Lung (tissue), 12 donors: ENCODE results near the gene EIF4E3. TPM values are rescaled to one million over a fixed set of nuclear protein-coding genes. Genes with fewer than 3 reads are reported as not detected.

Source experiments
- ATAC-seq: fragments of 200-7000 bp; cut with Tn5 transposase; one replicate; pipeline ENCODE4 v1.9.1; 2020; ENCODE audit warnings: moderate number of reproducible peaks; ENCODE audit not compliant: insufficient read depth, low FRiP score
- DNase-seq, 3 donors: peaks; one replicate each; pipeline ENCODE4 v3.0.0-alpha.2; 2013 to 2017
- H3K27ac ChIP-seq, 2 donors: one replicate each; pipeline ENCODE4 v1.5.1; 2013; ENCODE audit warnings: mild to moderate bottlenecking in 2 of 2, moderate library complexity in 2 of 2, control low read depth in 1 of 2, inconsistent platforms in 1 of 2, low read depth in 1 of 2, low read length in 1 of 2
- H3K27me3 ChIP-seq, 3 donors: one replicate each; pipeline ENCODE4 v1.5.1; 2013; ENCODE audit warnings: low read length in 2 of 3; ENCODE audit not compliant: control insufficient read depth in 3 of 3, insufficient read depth in 3 of 3
- H3K36me3 ChIP-seq, 4 donors: one replicate each; pipeline ENCODE4 v1.5.1; 2013; ENCODE audit warnings: low read length in 4 of 4, mild to moderate bottlenecking in 1 of 4, moderate library complexity in 1 of 4; ENCODE audit not compliant: control insufficient read depth in 4 of 4, insufficient read depth in 4 of 4
- H3K4me1 ChIP-seq, 5 donors: one replicate each; pipeline ENCODE4 v1.5.1; 2013; ENCODE audit warnings: low read length in 5 of 5, mild to moderate bottlenecking in 2 of 5, moderate library complexity in 1 of 5; ENCODE audit not compliant: control insufficient read depth in 5 of 5, insufficient read depth in 5 of 5
- H3K4me3 ChIP-seq: one replicate; pipeline ENCODE4 v1.5.1; 2013; ENCODE audit warnings: mild to moderate bottlenecking, control low read depth, moderate library complexity
- H3K9ac ChIP-seq, 2 donors: one replicate each; pipeline ENCODE4 v1.5.1; 2013; ENCODE audit warnings: low read length in 2 of 2, control low read depth in 1 of 2; ENCODE audit not compliant: insufficient read depth in 1 of 2
- H3K9me3 ChIP-seq, 4 donors: one replicate each; pipeline ENCODE4 v1.5.1; 2013; ENCODE audit warnings: low read length in 3 of 4, mild to moderate bottlenecking in 1 of 4, moderate library complexity in 1 of 4; ENCODE audit not compliant: control insufficient read depth in 4 of 4, insufficient read depth in 3 of 4
- CTCF ChIP-seq: IDR thresholded peaks from 2 replicates; pipeline ENCODE4 v1.5.1; 2012; ENCODE audit warnings: mild to moderate bottlenecking; ENCODE audit errors: control extremely low read depth, extremely low read depth
- WGBS, 2 donors: extraction: QIAGEN DNeasy Blood & Tissue Kit; methylation state at CpG; one replicate each; pipeline ENCODE4 v1.1.7; 2013; 5-methylcytosine and 5-hydroxymethylcytosine counted together
- polyA plus RNA-seq, 2 donors: library from polyadenylated mRNA; stranded (reverse); fragments of 200-250 nt; gene quantifications; one replicate each; pipeline ENCODE4 v1.2.1, GENCODE V29; 2013
- total RNA-seq, 2 donors: library from RNA; depleted of rRNA in 1 of 2; stranded (reverse); fragments of >200 nt in 1 of 2; gene quantifications; one replicate each; pipeline ENCODE4 v1.2.1, GENCODE V29; 2014 to 2021
- donor health status: control.
- donor health status: control.
- donor health status: Bipolar disorder and iron deficiency.
- donor health status: healthy.
- donor health status: DM: yes; HTN: yes; CAD: no.

EIF4E3 gene
- total and polyA plus RNA-seq, 4 donors, result 9.7 to 21.8 (median 12.0) TPM

GRCh38 chr3:71707595-71707994, 17.6 kb downstream of the EIF4E3 start:
- DNase-seq, result no peak
- peaks cover 0 to 5% (median 2%) of the 10 kb centered on the region in 4 donors for H3K36me3 ChIP-seq
- H3K27ac ChIP-seq, result no peak overlapping the region
- no peak for ATAC-seq
- WGBS, 2 donors, result 57 to 80% methylated on average over 5 of the region's 5 CpGs
- no peaks in the 10 kb centered on the region for H3K27me3 ChIP-seq
- TF ChIP-seq CTCF, result no peak
- no peak overlapping the region for H3K4me3 ChIP-seq
- peaks cover 0 to 2% (median 0%) of the 10 kb centered on the region in 4 donors for H3K9me3 ChIP-seq
- H3K4me1 ChIP-seq, result peaks cover 0 to 6% (median 2%) of the 10 kb centered on the region in 5 donors
- no peak overlapping the region for H3K9ac ChIP-seq

GRCh38 chr3:71705681-71706080, 19.5 kb downstream of the EIF4E3 start:
- Histone ChIP-seq H3K27me3 (no peaks in the 10 kb centered on the region), H3K27ac (no peak overlapping the region), H3K36me3 (peaks cover 0 to 5% (median 2%) of the 10 kb centered on the region in 4 donors), H3K4me1 (peaks cover 0 to 9% (median 6%) of the 10 kb centered on the region in 5 donors), H3K9ac (no peak overlapping the region), H3K4me3 (no peak overlapping the region), H3K9me3 (peaks cover 0 to 2% (median 0%) of the 10 kb centered on the region in 4 donors)
- 67 to 82% methylated on average over 5 of the region's 5 CpGs for WGBS, 2 donors
- no peak for DNase-seq
- ATAC-seq, result no peak
- TF ChIP-seq CTCF, result no peak

GRCh38 chr3:71704915-71705314, 20.3 kb downstream of the EIF4E3 start:
- H3K9me3 ChIP-seq, result peaks cover 0 to 2% (median 0%) of the 10 kb centered on the region in 4 donors
- no peak overlapping the region for H3K27ac ChIP-seq
- H3K4me1 ChIP-seq, result peaks cover 0 to 11% (median 6%) of the 10 kb centered on the region in 5 donors
- H3K36me3 ChIP-seq, result peaks cover 0 to 3% (median under 1%) of the 10 kb centered on the region in 4 donors
- ATAC-seq, result no peak
- H3K4me3 ChIP-seq, result no peak overlapping the region
- H3K27me3 ChIP-seq, result no peaks in the 10 kb centered on the region
- no peak overlapping the region for H3K9ac ChIP-seq
- DNase-seq, result no peak
- TF ChIP-seq CTCF, result no peak

- 37 to 60% methylated on average over 2 of the region's 2 CpGs for WGBS, 2 donors
- Histone ChIP-seq H3K9ac (no peak overlapping the region), H3K4me3 (no peak overlapping the region), H3K9me3 (peaks cover 0 to 2% (median 0%) of the 10 kb centered on the region in 4 donors), H3K27ac (no peak overlapping the region), H3K4me1 (peaks cover 0 to 11% (median 6%) of the 10 kb centered on the region in 5 donors), H3K27me3 (no peaks in the 10 kb centered on the region), H3K36me3 (peaks cover 0 to under 1% (median 0%) of the 10 kb centered on the region in 4 donors)
- DNase-seq, result no peak
- no peak for TF ChIP-seq CTCF
- ATAC-seq, result no peak
These were observed 21.4 kb downstream of the EIF4E3 start for GRCh38 chr3:71703797-71704196.
